VCaP (cell line): ENCODE data around the gene MACROD2.

Experiments used
- H3K27ac ChIP-seq: fragments of 450-650 bp; 2 replicates; pipeline ENCODE4 v1.5.1; 2017
- TF ChIP-seq, protein P1 (sequence below): fragments of 450-650 bp; conservative IDR thresholded peaks from 2 replicates; pipeline ENCODE4 v1.5.1; 2017; ENCODE audit warnings: mild to moderate bottlenecking, moderate library complexity

The MACROD2 gene

GRCh38 chr20:15676815-15677214 lies 1681.5 kb downstream of the MACROD2 start:
- TF ChIP-seq, protein P1, sequence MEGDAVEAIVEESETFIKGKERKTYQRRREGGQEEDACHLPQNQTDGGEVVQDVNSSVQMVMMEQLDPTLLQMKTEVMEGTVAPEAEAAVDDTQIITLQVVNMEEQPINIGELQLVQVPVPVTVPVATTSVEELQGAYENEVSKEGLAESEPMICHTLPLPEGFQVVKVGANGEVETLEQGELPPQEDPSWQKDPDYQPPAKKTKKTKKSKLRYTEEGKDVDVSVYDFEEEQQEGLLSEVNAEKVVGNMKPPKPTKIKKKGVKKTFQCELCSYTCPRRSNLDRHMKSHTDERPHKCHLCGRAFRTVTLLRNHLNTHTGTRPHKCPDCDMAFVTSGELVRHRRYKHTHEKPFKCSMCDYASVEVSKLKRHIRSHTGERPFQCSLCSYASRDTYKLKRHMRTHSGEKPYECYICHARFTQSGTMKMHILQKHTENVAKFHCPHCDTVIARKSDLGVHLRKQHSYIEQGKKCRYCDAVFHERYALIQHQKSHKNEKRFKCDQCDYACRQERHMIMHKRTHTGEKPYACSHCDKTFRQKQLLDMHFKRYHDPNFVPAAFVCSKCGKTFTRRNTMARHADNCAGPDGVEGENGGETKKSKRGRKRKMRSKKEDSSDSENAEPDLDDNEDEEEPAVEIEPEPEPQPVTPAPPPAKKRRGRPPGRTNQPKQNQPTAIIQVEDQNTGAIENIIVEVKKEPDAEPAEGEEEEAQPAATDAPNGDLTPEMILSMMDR = no peak
- no peak overlapping the region for H3K27ac ChIP-seq

DNA sequence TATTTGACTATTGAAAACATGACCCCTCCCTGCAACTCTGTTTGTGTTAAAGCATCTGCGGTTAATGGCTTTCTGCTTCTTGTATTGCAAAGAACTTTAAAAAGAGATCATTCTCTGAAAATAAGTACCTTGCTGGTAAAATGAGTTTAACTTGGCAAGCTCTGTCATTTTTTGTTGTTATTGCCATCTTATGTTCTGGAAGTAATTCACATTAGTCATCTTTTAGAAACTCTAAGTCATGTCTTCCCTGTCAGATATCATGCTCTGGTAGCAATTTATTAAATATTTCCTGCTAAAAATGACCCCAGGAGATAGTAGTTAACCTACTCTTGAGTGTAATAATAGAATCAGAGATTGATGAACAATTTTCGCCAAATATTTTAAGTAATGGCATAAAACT lies 1687.4 kb downstream of the MACROD2 start:
- TF ChIP-seq, protein P1 = no peak

GRCh38 chr20:15692570-15692969 lies 1697.3 kb downstream of the MACROD2 start:
- TF ChIP-seq, protein P1 = no peak
- H3K27ac ChIP-seq = no peak overlapping the region

More for the DNA sequence above, 1687.4 kb downstream of the MACROD2 start:
- H3K27ac ChIP-seq = no peak overlapping the region

DNA sequence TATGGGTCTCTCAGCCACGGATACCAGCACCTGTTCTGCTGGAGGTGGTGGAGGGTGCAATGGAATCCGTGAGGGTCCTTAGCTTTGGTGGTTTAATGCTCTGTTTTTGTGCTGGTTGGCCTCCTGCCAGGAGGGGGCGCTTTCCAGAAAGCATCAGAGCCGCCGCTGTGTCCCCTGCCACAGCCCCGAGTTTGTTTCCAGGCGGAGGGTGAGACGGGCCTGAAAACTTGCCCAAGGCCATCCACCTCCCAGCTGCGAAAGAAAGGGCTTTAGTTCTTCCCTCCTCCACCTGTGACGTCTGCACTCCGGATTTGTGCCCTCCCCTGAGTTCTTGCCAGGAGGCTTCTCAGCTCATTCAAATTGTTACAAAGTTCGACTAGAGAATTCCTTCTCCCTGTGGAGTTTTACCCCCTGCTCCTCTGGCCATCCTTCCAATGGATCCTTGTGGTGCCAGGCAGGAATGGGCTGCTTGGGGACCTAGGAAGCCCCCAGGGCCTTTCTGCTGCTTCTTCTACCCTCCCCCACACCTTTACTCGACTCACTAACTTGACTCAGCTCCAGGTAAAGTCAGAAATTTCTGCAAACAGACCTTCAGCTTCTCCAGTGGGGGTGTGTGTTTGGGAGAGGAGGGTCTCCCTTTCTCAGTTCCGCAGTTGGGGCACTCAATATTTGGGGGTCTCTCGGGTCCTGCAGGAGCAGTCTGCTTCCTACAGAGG lies 1704.3 kb downstream of the MACROD2 start:
- no peak overlapping the region for H3K27ac ChIP-seq
- TF ChIP-seq, protein P1 = no peak

- TF ChIP-seq, protein P1 = no peak
- no peak overlapping the region for H3K27ac ChIP-seq
These were observed 1704.9 kb downstream of the MACROD2 start for GRCh38 chr20:15700147-15700765.

DNA sequence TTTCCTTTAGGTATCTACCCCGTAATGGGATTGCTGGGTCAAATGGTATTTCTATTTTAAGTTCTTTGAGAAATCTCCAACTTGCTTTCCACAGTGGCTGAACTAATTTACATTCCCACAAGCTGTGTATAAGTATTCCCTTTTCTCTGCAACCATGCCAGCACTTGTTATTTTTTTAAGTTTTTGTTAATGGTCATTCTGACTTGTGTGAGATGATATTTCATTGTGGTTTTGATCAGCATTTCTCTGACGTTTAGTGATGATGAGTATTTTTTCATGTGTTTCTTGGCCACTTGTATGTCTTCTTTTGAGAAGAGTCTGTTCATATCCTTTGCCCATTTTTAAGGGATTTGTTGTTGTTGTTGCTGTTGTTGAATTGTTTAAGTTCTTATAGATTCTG lies 1706.8 kb downstream of the MACROD2 start:
- TF ChIP-seq, protein P1 = no peak
- no peak overlapping the region for H3K27ac ChIP-seq

GRCh38 chr20:15703171-15703911 lies 1708.0 kb downstream of the MACROD2 start:
- TF ChIP-seq, protein P1 = no peak
- no peak overlapping the region for H3K27ac ChIP-seq
